22Rv1 (cell line): Measurements from ENCODE around the gene OTUD4.

Experiments used
- H3K27ac ChIP-seq: fragments of 450-650 bp; 2 replicates; pipeline ENCODE4 v1.5.1; 2017
- ZFX ChIP-seq: fragments of 450-650 bp; IDR thresholded peaks from 2 replicates; pipeline ENCODE4 v1.6.1; 2017; ENCODE audit warnings: antibody characterized with exemption, borderline replicate concordance
- TF ChIP-seq, protein P1 (sequence below): fragments of 450-650 bp; IDR thresholded peaks from 2 replicates; pipeline ENCODE4 v1.5.1; 2017; ENCODE audit warnings: mild to moderate bottlenecking

Gene OTUD4

GRCh38 chr4:145207934-145208333, 27.5 kb upstream of the OTUD4 start:
- TF ChIP-seq ZFX = no peak
- TF ChIP-seq, protein P1, sequence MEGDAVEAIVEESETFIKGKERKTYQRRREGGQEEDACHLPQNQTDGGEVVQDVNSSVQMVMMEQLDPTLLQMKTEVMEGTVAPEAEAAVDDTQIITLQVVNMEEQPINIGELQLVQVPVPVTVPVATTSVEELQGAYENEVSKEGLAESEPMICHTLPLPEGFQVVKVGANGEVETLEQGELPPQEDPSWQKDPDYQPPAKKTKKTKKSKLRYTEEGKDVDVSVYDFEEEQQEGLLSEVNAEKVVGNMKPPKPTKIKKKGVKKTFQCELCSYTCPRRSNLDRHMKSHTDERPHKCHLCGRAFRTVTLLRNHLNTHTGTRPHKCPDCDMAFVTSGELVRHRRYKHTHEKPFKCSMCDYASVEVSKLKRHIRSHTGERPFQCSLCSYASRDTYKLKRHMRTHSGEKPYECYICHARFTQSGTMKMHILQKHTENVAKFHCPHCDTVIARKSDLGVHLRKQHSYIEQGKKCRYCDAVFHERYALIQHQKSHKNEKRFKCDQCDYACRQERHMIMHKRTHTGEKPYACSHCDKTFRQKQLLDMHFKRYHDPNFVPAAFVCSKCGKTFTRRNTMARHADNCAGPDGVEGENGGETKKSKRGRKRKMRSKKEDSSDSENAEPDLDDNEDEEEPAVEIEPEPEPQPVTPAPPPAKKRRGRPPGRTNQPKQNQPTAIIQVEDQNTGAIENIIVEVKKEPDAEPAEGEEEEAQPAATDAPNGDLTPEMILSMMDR = no peak
- no peak overlapping the region for H3K27ac ChIP-seq

DNA sequence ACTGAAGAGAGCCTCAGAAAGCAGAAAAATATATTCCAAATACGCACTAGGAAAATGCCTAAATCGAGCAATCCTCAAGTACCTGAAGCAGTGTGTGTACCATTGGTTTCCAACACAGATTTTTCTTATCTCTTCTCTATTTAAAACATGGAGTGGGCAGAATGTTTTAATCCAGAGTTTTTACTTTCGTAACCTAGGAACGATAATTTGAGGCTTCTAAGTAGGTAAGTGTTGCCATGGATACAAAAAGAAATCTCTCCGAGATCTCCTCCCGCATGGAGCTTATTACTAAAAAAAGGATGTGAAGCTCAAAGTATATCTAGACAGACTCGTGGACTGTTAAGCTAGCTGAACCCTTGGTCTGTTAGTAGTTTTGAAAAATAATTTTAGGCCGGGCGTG, 23.0 kb upstream of the OTUD4 start:
- TF ChIP-seq, protein P1 = no peak
- no peak for TF ChIP-seq ZFX
- H3K27ac ChIP-seq = no peak overlapping the region

- H3K27ac ChIP-seq = no peak overlapping the region
- TF ChIP-seq, protein P1 = no peak
- no peak for TF ChIP-seq ZFX
These were observed 20.0 kb upstream of the OTUD4 start for GRCh38 chr4:145200366-145200765.

DNA sequence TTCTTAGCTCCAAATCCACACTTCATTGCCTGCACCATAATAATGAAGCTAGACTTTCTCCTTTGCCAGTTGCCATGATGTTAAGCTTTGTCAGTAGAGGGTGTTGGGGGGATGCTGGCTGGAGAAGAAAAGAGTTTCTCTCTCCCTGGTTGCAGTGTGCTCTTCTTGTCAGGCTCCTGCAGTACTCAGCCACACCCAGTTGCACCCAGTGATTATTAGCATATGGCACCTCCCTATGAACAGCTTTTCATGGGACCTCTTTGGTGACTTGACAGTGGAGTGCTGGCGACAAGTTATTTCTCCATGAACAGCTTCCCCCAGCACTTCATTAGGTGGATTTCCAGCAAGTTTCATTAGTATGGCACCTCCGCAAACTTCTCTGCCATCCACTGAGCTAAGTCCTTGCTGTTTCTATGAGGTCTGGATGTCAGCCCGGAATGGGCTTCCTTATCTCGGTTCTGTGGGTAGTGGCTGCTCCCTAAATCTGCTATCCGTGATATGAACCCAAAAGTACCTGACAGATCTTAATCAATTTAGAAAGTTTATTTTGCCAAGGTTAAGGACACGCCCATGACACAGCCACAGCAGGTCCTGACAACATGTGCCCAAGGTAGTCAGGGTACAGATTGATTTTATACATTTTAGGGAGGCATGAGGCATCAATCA, 18.8 kb upstream of the OTUD4 start:
- no peak overlapping the region for H3K27ac ChIP-seq
- TF ChIP-seq ZFX = no peak
- TF ChIP-seq, protein P1 = no peak

DNA sequence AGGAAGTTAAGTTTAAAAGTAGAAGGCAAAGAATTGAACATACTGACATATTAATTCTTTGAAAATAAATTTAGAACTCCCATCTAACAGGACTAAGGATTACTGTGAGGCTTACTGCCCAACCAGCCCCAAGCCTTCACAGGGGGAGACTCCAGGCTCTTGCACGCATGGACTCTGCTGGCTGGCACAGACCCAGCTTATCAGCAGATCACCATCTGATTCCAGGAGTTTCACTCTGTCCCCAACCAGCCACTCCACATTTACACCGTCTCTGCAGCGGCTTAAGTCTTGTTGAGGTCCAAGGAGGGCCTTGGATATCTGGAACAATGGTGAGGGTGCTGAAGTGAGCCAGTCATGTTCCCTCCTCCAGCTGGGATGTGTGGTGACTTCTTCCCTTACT, 16.4 kb upstream of the OTUD4 start:
- no peak overlapping the region for H3K27ac ChIP-seq
- TF ChIP-seq, protein P1 = no peak
- no peak for TF ChIP-seq ZFX

GRCh38 chr4:145195167-145195952, 15.0 kb upstream of the OTUD4 start:
- TF ChIP-seq, protein P1 = no peak
- TF ChIP-seq ZFX = no peak
- no peak overlapping the region; the same call in 1 of the 2 replicates for H3K27ac ChIP-seq

GRCh38 chr4:145189981-145190380, 9.6 kb upstream of the OTUD4 start:
- no peak overlapping the region for H3K27ac ChIP-seq
- TF ChIP-seq ZFX = no peak
- TF ChIP-seq, protein P1 = no peak
